Thyroid gland (tissue), 4 donors: ENCODE results near the gene RNF224. TPM values are rescaled to one million over a fixed set of nuclear protein-coding genes. Genes with fewer than 3 reads are reported as not detected.

Experiments used
- DNase-seq, 2 donors: peaks; one replicate each; pipeline ENCODE4 v3.0.0-alpha.2; 2019
- H3K27ac ChIP-seq, 3 donors: fragments of 200-600 bp; sonication (generic); 1 replicate in 2 of 3; 2 replicates in 1 of 3; pipeline ENCODE4 v1.5.1; 2016 to 2019; ENCODE audit warnings: mild to moderate bottlenecking in 1 of 3, moderate library complexity in 1 of 3
- H3K27me3 ChIP-seq: fragments of 200-600 bp; sonication (generic); one replicate; pipeline ENCODE4 v1.5.1; 2019
- H3K36me3 ChIP-seq, 2 donors: fragments of 200-600 bp; sonication (generic); one replicate each; pipeline ENCODE4 v1.5.1; 2016 to 2019
- H3K4me1 ChIP-seq, 2 donors: fragments of 200-600 bp; sonication (generic); one replicate each; pipeline ENCODE4 v1.5.1; 2017 to 2019
- H3K4me3 ChIP-seq, 3 donors: fragments of 200-600 bp; sonication (generic); replicated peaks in 1 of 3; 1 replicate in 2 of 3; 2 replicates in 1 of 3; pipeline ENCODE4 v1.5.1; 2016; ENCODE audit warnings: mild to moderate bottlenecking in 1 of 3
- H3K9me3 ChIP-seq: fragments of 200-600 bp; sonication (generic); one replicate; pipeline ENCODE4 v1.5.1; 2017
- POLR2A ChIP-seq, 2 donors: fragments of 450-650 bp; IDR thresholded peaks; one replicate each; pipeline ENCODE4 v1.6.1; 2017; ENCODE audit warnings: antibody characterized with exemption in 2 of 2, mild to moderate bottlenecking in 2 of 2, moderate library complexity in 1 of 2
- WGBS, 2 donors: methylation state at CpG; one replicate each; pipeline ENCODE4 v1.1.5; 2017; 5-methylcytosine and 5-hydroxymethylcytosine counted together
- intact Hi-C: fragments of 100-400 bp; cut with DNase I; formaldehyde crosslinking; loops from one replicate; pipeline ENCODE4 v1.15.1; 2023
- total RNA-seq, 4 donors: library from RNA; depleted of rRNA; stranded (reverse); fragments of >200 nt; gene quantifications; one replicate each; pipeline ENCODE4 v1.2.3, GENCODE V29; 2016
- TF ChIP-seq, protein P1 (sequence below), 6 experiments: fragments of 200-600 bp in 3 of 6; fragments of 450-650 bp in 3 of 6; sonication (generic) in 3 of 6; IDR thresholded peaks; one replicate each; pipeline ENCODE4 v1.5.1; 2016 to 2019; ENCODE audit warnings: antibody characterized with exemption in 6 of 6, mild to moderate bottlenecking in 2 of 6, inconsistent platforms in 1 of 6, moderate library complexity in 1 of 6

The RNF224 gene
- total RNA-seq, 4 donors from 2014 or later = 0.33 to 0.81 TPM; not detected in 2

GRCh38 chr9:137234055-137234697 lies 6.9 kb downstream of the RNF224 start:
- Histone ChIP-seq H3K36me3 (no peaks in the 10 kb centered on the region), H3K4me3 (no peak overlapping the region), H3K9me3 (no peaks in the 10 kb centered on the region), H3K27me3 (no peaks in the 10 kb centered on the region), H3K27ac (no peak overlapping the region), H3K4me1 (peaks cover 14 to 35% of the 10 kb centered on the region in 2 donors)
- no peak for DNase-seq
- TF ChIP-seq, protein P1, sequence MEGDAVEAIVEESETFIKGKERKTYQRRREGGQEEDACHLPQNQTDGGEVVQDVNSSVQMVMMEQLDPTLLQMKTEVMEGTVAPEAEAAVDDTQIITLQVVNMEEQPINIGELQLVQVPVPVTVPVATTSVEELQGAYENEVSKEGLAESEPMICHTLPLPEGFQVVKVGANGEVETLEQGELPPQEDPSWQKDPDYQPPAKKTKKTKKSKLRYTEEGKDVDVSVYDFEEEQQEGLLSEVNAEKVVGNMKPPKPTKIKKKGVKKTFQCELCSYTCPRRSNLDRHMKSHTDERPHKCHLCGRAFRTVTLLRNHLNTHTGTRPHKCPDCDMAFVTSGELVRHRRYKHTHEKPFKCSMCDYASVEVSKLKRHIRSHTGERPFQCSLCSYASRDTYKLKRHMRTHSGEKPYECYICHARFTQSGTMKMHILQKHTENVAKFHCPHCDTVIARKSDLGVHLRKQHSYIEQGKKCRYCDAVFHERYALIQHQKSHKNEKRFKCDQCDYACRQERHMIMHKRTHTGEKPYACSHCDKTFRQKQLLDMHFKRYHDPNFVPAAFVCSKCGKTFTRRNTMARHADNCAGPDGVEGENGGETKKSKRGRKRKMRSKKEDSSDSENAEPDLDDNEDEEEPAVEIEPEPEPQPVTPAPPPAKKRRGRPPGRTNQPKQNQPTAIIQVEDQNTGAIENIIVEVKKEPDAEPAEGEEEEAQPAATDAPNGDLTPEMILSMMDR (IDR thresholded peaks at IDR 0.05) = no peak
- no peak for TF ChIP-seq POLR2A (IDR thresholded peaks at IDR 0.05)
- WGBS, 2 donors = 50 to 76% methylated on average over 2 of the region's 40 CpGs
- intact Hi-C loops = loop anchor here (5.0 kb wide), 1 partner anchor 117 kb away; no protein-coding TSS in a partner anchor

GRCh38 chr9:137234758-137235423 lies 7.6 kb downstream of the RNF224 start:
- WGBS, 2 donors = 86% methylated on average over 16 to 17 of the region's 18 CpGs
- Histone ChIP-seq H3K27ac (no peak overlapping the region), H3K27me3 (no peaks in the 10 kb centered on the region), H3K4me3 (no peak overlapping the region), H3K36me3 (no peaks in the 10 kb centered on the region), H3K4me1 (peaks cover 14 to 42% of the 10 kb centered on the region in 2 donors), H3K9me3 (no peaks in the 10 kb centered on the region)
- no peak for DNase-seq
- intact Hi-C loops = loop anchor here (5.0 kb wide), 1 partner anchor 118 kb away; no protein-coding TSS in a partner anchor
- TF ChIP-seq POLR2A (IDR thresholded peaks at IDR 0.05) = no peak
- TF ChIP-seq, protein P1 (IDR thresholded peaks at IDR 0.05) = no peak

DNA sequence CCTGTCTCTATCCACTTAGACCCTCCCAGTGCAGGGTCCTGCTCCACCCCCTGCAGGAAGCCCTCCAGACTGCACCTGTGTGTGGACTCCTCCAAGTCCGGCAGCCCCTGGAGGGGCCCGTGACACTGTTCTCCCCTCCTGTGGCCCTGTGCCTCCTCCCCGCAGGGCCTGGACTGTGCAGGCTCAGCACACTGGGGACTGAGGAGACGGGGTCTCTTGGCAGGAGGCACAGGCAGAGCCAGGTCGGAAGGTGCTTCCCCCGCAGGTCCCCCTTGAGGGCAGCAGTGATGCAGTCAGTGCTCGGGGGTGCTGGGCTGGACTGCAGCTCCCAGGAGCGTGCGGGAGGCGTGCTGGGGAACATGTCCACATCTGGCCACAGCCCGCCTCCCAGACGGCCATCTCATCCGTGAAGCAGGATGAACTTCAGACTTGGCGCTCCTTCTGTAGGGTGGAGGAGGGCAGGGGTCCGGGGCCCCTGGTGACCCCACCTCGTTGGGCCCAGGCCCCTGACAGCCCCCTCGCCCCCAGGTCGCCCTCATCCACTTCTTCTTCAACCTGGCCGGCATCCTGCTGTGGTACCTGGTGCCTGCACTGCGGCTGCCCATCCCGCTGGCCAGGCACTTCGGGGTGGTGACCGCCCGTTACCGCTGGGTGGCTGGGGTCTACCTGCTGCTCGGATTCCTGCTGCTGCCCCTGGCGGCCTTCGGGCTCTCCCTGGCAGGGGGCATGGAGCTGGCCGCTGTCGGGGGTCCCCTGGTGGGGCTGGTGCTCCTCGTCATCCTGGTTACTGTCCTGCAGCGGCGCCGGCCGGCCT lies 8.3 kb downstream of the RNF224 start:
- no peak overlapping the region for H3K4me3 ChIP-seq
- no peak overlapping the region for H3K27ac ChIP-seq
- intact Hi-C loops = no loop called here
- TF ChIP-seq, protein P1 (IDR thresholded peaks at IDR 0.05) = no peak
- TF ChIP-seq POLR2A (IDR thresholded peaks at IDR 0.05) = no peak
- no peaks in the 10 kb centered on the region for H3K27me3 ChIP-seq
- H3K36me3 ChIP-seq = no peaks in the 10 kb centered on the region
- peaks cover 14 to 43% of the 10 kb centered on the region in 2 donors for H3K4me1 ChIP-seq
- no peak for DNase-seq
- WGBS, 2 donors = 68 to 75% methylated on average over 16 to 23 of the region's 35 CpGs
- H3K9me3 ChIP-seq = no peaks in the 10 kb centered on the region

DNA sequence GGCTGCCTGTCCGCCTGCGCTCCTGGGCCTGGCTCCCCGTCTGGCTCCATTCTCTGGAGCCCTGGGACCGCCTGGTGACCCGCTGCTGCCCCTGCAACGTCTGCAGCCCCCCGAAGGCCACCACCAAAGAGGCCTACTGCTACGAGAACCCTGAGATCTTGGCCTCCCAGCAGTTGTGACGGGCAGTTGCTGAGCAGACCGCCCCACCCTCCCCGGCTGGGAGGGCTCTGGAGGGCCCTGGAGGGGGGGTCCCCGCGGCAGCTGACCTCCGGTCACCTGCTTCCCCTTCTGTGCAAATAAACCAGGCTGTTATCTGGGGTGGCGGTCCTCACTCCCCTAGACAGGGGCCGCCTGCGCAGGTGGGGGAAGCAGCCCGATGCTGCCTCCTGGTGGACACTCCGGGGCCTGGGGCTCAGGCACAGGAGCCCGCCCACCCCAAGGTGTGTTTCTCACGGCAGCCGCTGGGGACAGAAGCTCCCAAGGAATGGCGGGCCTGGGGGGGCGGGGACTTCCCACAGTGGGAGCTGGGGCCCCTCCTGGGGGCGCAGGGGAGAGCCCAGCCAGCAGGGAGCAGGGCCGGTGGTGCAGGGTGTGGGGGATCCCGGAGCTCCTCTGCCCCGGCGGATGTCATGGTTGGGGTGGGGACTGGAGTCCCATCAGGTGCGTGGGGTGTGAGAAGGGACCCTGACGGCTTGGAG lies 9.1 kb downstream of the RNF224 start:
- TF ChIP-seq, protein P1 (IDR thresholded peaks at IDR 0.05) = peak; percentile 98 to 100 (median 99)
- no peak for TF ChIP-seq POLR2A (IDR thresholded peaks at IDR 0.05)
- H3K27ac ChIP-seq = no peak overlapping the region
- 7 to 18% methylated on average over 5 to 15 of the region's 31 CpGs for WGBS, 2 donors
- intact Hi-C loops = no loop called here
- no peaks in the 10 kb centered on the region for H3K27me3 ChIP-seq
- H3K36me3 ChIP-seq = no peaks in the 10 kb centered on the region
- DNase-seq = peak; percentile 89 to 93
- peaks cover 14 to 43% of the 10 kb centered on the region in 2 donors for H3K4me1 ChIP-seq
- no peak overlapping the region for H3K4me3 ChIP-seq
- no peaks in the 10 kb centered on the region for H3K9me3 ChIP-seq
